Left cardiac atrium (tissue), 4 donors: ENCODE measurements around the gene LTBP2. TPM values are rescaled to one million over a fixed set of nuclear protein-coding genes. Genes with fewer than 3 reads are reported as not detected.
"Not testable (repeated sequence)": the region's sequence is repeated elsewhere in the genome, so short reads cannot be mapped to it uniquely, and the experiment has no call there.

Source experiments
- ATAC-seq, 2 donors: fragments of 200-7000 bp; cut with Tn5 transposase; one replicate each; pipeline ENCODE4 v1.9.1; 2020; ENCODE audit warnings: mild to moderate bottlenecking in 2 of 2, moderate library complexity in 2 of 2
- DNase-seq: peaks from one replicate; pipeline ENCODE4 v3.0.0-alpha.2; 2020
- intact Hi-C, 2 donors: fragments of 100-400 bp; cut with DNase I; formaldehyde crosslinking; loops; one replicate each; pipeline versions ENCODE4 v1.14.1 to v1.15.1; 2022 to 2023
- total RNA-seq, 2 donors: library from RNA; stranded (reverse); fragmentation: NEBNext Ultra II Directional; extraction: Animal tissue kit (Norgen Biotek cat#: 25700); gene quantifications; one replicate each; pipeline ENCODE4 v1.2.1, GENCODE V29; 2021
- donor health status: DM: no; HTN: yes; CAD: no.
- donor health status: DM: no; HTN: yes; CAD: no; lungs with severe emphysema.
- donor health status: DM: yes; HTN: yes; CAD: no.
- donor health status: Dilated cardiomyopathy.

The LTBP2 gene
- total RNA-seq, 2 donors from 2014 or later = 25.4 to 43.3 TPM

DNA sequence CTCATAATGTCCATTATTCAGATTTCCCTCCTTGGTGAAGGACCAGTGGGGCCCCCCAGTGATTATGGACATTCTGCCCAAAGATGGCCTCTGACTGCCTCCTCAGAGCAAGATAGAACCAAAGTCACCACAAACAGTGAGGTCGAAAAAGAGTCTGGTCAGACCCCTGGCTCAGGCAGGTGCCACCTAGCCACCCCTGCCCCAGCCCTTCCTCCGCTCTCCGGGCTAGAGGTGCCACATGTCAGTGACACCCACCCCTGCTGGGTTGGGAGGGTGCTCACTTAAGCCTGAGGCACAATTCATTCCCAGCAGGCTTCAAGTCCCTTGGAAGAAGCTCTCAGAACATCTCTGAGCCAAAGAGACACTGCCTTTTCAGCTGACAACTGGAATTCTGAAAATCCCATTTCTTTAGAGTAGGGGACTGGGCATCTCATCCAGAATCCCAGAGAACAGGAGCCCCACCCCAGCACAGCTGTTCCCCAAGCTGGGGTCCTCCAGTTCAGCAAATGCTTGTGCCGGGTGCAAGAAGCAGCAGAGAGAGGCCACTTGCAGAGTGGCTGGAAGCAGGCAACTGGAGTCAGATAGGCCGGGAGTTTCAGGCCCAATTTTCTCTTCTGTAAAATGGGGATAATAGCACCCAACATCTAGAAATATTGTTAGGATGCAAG lies 68.1 kb downstream of the LTBP2 start:
- DNase-seq (no peak), ATAC-seq (no peak)
- intact Hi-C loops = no loop called here

DNA sequence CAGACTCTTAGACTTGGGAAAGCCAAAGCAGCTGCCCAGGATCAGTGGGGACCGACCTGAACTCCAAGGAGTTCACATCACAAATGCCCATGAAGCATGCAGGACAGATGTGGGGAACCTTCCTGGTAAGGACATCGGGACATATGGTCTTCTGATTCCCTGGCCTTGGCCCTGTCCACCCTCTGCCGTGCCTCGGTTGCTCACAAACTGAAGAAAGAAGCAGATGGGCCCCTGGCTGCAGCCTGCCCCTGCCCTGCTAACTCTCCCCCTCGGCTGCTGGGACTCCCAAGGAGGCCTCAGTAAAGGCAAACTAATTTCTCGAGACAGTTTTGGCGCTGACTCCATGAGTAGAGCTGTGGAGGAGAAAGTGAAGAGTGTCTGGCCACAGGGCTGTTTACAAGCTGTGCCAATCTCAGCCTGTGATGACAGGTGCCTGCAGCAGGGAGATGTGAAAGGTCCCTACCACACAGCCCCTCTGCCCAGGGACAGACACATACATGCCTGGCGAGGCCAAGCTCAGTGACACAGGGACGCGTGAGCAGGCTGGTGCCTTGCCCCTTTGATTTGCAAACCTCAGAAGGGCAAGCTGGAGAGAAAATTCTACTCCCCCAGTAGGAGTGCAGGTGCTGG lies 69.9 kb downstream of the LTBP2 start:
- intact Hi-C loops = no loop called here
- DNase-seq (no peak), ATAC-seq (no peak)

DNA sequence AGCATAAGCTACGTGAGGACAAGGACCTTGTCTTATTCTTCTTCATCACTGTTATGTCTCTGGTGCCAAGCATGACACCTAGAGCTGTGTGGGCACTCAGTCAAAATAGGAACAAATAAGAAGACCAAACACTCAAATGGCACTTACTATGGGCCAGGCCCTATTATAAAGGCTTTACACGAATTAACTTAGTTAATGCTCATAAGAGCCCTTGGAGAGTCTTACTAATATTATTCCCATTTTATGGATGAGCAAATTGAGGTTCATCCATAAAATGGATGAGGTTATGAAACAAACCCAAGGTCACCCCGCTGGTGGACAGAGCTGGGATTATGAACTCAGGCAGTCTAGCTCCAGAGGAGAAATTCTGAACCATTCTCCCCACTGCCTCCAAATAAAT lies 70.8 kb downstream of the LTBP2 start:
- no peak for ATAC-seq
- no peak for DNase-seq
- intact Hi-C loops = no loop called here

DNA sequence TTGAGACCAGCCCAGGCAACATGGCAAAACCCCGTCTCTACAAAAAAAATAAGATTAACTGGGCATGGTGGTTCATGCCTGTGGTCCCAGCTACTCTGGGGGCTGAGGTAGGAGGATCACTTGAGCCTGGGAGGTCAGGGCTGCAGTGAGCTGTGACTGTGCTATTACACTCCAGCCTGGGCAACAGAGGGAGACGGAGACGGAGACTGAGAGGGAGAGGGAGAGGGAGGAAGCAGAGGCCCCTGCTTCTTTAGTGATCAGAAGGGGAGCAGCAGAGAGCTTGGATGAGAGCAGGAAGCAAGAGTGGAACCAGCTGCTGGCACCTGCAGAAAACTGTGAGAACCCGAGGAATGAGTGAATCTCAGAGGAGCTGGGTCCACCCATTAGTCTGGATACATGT lies 72.5 kb downstream of the LTBP2 start:
- no peak for DNase-seq
- no peak for ATAC-seq
- intact Hi-C loops = no loop called here

DNA sequence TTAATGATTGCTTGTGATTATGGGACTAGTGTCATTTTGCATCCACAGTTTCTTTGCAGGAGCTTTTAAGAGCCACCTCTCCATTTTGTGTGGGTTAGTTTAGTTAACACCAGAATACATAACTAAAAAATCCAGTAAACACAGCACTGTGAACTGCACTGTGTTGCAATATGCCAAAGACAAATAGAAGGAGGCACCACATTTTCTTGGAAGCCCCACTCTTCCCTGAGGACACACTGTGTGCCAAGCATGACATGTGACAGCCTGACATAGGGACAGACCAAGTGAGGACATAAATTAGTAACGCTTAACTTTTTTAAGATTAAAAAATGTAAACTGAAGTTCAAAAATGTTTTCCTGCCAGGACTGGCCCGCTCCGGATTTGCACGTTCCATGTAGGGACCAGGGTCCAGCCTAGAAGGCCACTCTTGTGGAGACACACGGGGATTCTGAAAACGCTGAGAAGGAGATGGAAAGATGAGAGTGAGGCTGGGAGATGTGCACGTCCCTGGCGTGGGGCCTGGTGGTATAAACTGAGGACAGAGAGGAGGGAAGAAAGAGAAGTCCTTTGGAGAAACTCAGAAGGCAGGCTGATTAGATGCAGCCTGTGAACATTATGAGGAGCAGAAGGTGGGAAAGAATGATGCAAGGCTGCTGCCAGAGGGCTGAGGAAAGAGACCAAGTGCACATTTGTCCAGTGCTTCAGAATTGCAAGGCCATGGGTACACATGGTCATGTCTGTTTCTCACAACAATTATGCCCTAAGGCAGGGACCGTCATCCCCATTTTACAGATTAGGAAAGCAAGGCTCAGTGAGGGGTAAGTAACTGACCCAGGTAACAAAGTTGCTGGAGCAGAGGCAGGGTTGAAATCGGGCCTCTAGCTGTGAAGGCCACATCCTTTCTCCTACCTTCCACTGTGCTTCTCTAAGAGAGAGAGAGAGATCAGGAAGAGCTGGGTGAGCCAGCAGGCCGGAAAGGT lies 73.3 kb downstream of the LTBP2 start:
- intact Hi-C loops = no loop called here
- DNase-seq = no peak

DNA sequence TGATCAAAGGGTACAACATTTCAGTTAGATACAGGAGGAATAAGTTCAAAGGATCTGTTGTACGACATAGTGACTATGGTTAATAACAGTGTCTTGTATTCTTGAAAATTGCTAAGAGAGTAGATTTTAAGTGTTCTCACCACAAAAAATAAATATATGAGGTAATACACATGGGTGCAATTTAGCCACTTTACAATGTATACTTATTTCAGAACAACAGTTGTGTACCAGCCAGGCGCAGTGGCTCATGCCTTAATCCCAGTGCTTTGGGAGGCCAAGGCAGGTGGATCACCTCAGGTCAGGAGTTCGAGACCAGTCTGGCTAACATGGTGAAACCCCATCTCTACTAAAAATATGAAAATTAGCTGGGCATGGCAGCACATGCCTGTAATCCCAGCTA lies 75.7 kb downstream of the LTBP2 start:
- intact Hi-C loops, ATAC-seq, DNase-seq: not testable (repeated sequence)

More for the DNA sequence above, 73.3 kb downstream of the LTBP2 start:
- ATAC-seq = peak in 1 of 2 donors; percentile 32

DNA sequence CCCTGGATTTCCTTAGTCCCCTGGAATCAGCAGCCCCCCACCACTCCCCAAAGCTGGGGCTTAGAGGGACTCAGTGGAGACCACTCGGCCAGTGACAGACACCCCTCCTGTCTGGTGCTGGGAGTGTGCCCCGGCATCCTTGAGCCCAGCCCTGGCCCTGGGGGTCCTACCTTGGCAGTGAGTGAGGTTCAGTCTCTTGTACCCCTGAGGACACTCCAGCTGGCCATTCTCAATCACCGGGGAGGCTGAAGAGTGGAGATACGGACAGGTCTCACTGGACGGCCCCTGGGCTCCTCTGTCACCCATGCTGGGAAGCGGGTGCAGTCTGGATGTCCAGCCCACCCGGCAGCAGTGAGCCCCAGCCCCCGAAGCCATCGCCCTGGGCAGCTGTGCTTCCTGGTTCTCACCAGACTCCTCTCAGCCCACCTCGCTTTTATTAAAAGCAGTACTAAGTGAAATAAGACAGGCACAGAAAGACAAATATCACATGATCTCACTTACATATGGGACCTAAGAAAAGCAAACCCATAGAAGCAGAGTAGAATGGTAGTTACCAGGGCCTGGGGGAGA lies 76.2 kb downstream of the LTBP2 start:
- intact Hi-C loops = no loop called here
- DNase-seq = no peak
- no peak for ATAC-seq

DNA sequence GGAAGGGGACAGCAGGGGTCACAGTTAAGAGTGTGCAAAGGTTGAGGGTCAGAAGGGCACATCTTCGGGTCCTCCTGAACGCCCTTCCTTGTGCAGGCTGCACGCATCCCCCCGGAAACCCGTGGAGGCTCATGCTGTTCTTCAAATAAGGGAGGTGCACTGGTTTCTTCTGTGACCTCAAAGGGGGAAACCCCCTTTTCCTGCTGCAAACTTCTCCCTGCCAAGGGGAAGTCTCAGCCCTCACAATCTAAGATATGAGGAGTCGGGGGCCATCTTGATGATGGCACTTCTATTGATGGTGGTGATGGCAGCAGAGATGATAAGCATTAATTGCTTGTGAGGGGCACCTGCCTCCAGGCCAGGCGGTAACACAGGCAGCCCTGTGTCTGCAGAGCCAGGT lies 78.5 kb downstream of the LTBP2 start:
- intact Hi-C loops = no loop called here
- ATAC-seq (no peak), DNase-seq (no peak)

DNA sequence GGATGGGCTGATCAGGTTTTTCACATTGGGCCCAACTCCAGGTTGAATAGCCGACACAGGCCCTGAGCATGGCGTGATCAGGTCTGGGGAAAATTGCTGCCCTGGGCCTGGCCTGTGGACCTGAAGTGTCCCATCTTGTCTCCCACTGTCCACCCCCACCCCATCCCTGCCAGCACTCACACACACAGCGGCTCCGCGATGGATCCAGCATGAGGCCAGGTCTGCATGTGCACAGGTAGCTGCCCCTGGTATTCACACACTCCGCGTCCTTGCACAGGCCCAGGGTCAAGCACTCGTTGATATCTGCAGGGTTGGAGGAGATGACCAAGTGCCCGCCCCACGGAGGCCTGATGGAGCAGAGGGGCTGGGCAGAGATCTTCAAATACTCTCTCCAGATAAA lies 79.8 kb downstream of the LTBP2 start:
- DNase-seq = no peak
- ATAC-seq = no peak
- intact Hi-C loops = no loop called here

DNA sequence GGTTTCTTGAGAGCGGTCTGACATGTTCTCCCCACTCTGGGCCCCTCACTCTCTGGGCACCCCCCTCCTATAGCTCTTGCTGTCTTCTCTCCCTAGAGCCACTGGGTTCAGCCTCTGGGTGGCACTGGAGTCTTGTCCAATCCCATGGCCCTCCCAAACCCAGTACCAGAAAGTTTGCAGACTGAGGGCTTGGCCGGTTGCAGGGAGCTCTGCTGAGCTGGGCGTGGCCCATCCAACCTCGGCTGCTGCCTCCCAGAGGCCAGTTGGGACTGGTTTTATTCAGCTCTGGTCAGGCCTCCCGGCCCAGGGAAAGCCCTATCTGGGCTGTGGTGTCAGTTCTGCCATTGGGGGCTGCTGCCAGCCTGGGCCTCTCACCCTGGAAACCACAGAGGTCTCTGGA lies 80.6 kb downstream of the LTBP2 start:
- ATAC-seq (peak; percentile 48 to 55), DNase-seq (peak; percentile 51)
- intact Hi-C loops = no loop called here

DNA sequence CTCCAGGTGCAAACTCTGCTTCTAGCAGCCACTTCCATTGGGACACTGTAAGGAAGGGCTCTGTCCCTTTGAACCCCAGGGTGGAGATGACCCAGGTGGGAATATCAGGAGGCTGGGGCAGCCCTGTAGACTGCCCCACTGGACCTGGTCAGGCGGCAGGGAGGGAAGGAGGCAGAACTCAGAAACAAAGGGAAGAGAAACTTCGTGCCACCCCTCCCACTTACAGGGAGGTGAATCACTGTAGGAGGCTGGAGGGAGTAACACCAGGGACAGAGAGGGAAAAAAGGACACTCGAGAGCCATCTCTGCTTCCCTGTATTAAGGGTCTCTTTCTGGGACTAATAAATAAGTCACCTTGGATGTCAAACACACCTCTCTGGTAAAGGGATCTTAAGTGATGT lies 81.0 kb downstream of the LTBP2 start:
- ATAC-seq (no peak), DNase-seq (no peak)
- intact Hi-C loops = no loop called here

DNA sequence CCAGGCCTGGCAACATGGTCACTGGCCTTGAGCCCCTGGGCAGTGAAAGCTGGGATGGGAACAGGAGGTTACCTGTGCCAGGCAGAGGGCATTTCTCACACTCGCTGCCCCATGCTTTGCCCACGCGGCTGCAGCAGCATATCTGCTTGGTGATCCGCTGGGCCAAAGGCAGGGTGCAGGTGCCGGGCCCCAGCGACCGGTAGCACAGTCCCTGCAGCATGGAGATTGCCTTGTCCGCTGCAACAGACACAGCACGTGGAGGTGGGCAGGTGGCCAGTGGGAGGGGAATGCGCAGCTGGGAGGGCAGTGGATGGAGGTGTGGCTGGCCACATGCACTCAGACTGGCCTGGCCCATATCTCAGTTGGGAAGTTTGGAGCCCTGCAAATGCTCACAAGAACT lies 83.2 kb downstream of the LTBP2 start:
- DNase-seq (no peak), ATAC-seq (no peak)
- intact Hi-C loops = no loop called here

DNA sequence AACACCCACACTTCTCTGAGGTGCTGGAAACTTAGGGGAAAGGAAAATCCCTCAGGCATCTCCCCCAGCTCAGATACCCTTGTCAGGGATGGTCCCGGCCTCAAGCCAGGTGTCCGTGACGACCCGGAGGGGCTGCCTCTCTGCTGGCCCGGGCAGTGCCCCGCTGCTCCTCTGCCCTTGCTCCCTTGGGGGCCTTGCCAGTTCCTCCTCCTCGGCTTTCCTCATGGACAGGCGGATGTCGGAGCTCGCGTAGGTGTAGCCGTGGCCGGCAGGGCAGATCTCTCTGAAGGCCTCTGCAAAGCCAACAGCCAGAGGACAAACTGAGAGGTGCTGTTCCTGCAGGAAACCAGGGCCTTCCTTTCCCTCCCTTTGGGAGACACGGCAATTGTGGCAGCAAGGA lies 83.6 kb downstream of the LTBP2 start:
- no peak for ATAC-seq
- no peak for DNase-seq
- intact Hi-C loops = no loop called here

DNA sequence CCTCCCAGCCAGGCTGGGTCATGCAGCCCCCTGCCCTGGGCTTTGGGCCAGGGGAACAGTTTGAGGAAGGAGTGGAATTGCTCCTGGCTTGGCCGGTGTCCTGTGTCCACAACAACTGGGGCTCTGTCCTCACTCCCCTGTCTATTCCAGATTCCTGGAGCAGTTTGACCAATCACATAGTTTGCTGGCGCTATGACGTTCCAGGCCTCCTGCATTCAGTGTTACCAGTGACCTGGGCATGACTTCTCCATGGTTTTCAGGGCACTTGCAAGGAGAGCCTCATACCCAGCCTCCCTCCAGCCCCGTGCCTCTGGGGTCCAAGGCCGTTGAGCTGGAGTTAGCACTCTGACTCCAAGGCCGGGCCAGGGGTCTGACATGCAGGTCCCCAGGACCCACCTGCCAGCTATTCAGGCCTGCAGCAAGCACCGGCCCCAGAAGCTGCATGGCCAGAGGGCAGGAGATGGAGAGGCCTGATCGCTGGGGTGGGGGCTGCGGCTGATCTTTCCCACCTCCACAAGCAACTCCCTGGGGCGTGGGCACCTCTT lies 84.2 kb downstream of the LTBP2 start:
- intact Hi-C loops = no loop called here
- no peak for ATAC-seq
- DNase-seq = no peak

DNA sequence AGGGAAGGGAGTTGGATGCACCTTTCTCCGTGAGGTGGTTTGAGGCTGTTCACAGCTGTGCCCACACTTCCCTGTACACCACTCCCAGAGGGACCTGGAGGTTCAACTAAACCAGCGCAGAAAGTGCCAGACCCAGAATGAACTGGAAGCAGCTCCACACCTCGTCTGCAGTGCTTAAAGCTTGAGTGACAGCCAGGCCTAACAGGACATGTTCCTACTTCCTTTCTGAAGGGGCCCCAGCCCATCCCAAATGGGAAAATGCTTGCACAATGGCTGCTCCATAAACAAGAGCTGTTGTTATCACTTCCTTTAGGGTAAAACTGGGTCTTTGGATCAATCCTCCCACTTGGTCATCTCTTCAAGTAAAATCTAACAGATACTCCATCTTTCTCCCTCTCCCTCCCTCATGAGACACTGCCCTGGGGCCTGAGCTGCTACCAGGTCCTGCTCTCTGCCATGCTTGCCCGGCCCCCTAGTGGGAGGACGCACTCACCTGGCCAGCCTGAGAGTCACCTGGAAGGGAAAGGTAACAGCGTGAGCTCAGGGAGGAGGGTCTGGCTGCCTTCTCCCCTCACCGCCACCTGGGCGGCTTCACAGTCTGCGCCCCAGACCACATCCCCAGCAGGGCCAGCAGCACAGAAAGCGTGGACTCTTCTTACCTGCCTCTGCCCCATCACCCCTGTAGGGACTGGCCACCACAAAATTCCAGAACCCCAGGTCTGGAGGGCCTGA lies 85.0 kb downstream of the LTBP2 start:
- ATAC-seq = no peak
- no peak for DNase-seq
- intact Hi-C loops = no loop called here

DNA sequence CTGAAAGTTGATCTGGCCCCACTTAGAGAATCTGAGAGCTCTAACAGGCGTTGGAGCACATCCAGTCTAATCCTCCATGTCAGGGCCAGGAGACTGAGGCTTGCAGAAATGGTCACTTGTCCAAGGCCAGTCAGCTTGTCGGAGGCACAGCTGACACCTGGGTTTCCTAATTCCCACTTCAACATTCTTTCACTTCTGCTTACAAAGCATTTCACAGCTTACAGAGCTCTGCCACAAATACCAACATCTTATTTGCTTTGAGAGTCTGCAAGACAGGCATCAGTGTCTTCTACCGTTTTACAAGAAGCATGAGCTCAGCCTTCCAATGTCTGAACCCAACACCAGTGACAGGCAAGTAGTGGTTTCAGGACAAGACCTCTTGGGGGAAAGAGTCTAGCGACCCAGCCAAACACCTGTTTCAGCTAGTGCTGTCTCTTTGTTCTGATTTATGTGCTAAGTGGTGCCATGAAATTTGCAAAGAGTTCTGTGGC lies 86.6 kb downstream of the LTBP2 start:
- no peak for DNase-seq

DNA sequence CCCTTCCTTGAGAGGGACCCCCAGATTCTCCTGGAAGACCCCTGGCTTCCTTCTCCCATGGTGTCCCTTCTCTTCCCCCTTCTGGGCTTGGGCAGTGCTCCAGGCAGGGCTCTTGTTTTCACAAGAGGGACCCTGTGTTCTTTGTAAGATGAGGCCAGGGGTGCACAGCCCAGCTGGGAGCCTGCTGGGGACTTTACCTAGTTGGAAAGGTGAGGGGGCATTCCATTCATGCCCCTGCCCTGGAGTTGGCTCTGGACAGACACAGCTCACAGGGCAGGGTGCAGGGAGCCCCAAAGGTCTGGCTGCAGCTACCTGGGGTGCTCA lies 87.3 kb downstream of the LTBP2 start:
- ATAC-seq (no peak), DNase-seq (no peak)
- intact Hi-C loops = no loop called here

More for the DNA sequence above, 86.6 kb downstream of the LTBP2 start:
- ATAC-seq = no peak
- intact Hi-C loops = no loop called here

DNA sequence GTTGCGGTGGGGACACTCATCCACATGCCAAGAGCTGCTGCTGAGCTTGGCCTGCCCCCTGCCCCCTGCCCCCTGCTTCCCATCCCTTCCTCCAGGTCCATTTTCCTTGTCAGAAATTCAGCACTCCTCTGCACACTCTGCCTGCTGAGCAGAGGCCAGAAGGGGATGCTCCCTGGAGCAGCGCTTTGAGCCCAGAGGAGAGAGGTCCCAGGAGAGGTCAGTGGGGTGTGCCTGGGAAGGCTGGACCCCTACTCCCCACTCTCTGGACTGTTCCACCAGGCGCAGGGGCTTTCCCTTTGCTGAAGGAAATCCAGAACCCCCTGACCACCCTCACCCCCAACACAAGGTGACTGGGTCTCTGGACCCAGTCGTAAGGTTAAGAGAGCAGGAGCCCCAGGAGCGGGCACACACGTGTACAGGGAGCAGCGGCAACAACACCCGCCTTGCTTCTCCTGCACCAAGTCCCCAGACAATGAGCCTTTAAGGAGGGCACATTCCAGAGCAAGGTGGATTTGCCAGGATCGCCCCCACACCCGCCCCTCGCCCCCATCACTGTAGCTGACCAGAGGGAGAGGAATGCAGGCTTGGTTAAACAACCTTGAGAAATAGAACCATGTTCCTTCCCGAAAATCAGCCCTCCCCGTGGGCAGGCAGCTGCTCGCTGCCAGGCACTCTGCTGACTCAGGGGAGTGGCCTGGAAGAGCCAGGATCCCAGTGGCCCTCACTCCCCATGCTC lies 87.8 kb downstream of the LTBP2 start:
- no peak for ATAC-seq
- DNase-seq = no peak
- intact Hi-C loops = no loop called here
